ENCODE results near the gene SLC37A4.

DNA sequence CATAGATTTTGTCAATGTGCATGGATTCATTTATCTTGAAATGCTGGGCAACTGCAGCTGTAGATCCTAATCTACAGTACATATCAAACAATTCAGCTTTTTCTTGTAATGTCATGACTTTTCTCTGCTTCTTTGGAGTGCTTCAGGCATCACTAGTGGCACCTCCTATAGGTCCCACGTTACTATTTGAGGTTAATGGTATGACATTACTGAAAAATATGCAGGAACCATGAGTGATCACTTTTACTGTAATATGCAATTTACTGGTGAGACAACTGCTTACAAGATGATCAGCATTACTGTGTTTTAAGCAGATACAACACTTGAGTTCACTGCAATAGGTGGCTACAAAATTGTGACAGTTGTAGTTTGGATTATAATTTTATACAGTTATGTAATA lies 29.8 kb downstream of the SLC37A4 start:
- TF ChIP-seq, protein P1, sequence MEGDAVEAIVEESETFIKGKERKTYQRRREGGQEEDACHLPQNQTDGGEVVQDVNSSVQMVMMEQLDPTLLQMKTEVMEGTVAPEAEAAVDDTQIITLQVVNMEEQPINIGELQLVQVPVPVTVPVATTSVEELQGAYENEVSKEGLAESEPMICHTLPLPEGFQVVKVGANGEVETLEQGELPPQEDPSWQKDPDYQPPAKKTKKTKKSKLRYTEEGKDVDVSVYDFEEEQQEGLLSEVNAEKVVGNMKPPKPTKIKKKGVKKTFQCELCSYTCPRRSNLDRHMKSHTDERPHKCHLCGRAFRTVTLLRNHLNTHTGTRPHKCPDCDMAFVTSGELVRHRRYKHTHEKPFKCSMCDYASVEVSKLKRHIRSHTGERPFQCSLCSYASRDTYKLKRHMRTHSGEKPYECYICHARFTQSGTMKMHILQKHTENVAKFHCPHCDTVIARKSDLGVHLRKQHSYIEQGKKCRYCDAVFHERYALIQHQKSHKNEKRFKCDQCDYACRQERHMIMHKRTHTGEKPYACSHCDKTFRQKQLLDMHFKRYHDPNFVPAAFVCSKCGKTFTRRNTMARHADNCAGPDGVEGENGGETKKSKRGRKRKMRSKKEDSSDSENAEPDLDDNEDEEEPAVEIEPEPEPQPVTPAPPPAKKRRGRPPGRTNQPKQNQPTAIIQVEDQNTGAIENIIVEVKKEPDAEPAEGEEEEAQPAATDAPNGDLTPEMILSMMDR (IDR thresholded peaks at IDR 0.05; ENCODE audit: insufficient read depth, low read length, poor library complexity, severe bottlenecking) = no peak
- TF ChIP-seq EZH2phosphoT487 (conservative IDR thresholded peaks at IDR 0.05; ENCODE audit: low read length) = no peak
